Measurements from ENCODE around the gene AFMID. TPM values are rescaled to one million over a fixed set of nuclear protein-coding genes. Genes with fewer than 3 reads are reported as not detected.
A peak's percentile ranks its signal among the peaks of the same experiment; 100 is the strongest.

Gene AFMID
- polyA plus RNA-seq, 1 donor from 2014 or later, result 21.3 TPM

GRCh38 chr17:78182504-78182903, 4.7 kb upstream of the AFMID start:
- H3K27ac Mint-ChIP-seq, result peak overlapping the region in 2 of 3 donors; percentile 57 to 90

GRCh38 chr17:78183916-78184315, 3.2 kb upstream of the AFMID start:
- peak overlapping the region in 1 of 4 donors; percentile 24 for H3K4me3 Mint-ChIP-seq
- no peaks in the 10 kb centered on the region for H3K9me3 Mint-ChIP-seq
- peak overlapping the region in 1 of 3 donors; percentile 72 for H3K27ac Mint-ChIP-seq
- H3K4me1 Mint-ChIP-seq, result peaks cover 18 to 35% (median 27%) of the 10 kb centered on the region in 3 donors
- no peaks in the 10 kb centered on the region for H3K27me3 Mint-ChIP-seq
- H3K36me3 Mint-ChIP-seq, result peaks cover 2% of the 10 kb centered on the region

More at GRCh38 chr17:78182504-78182903, 4.7 kb upstream of the AFMID start:
- H3K4me1 Mint-ChIP-seq, result peaks cover 13 to 28% (median 21%) of the 10 kb centered on the region in 3 donors
- no peaks in the 10 kb centered on the region for H3K9me3 Mint-ChIP-seq
- H3K4me3 Mint-ChIP-seq, result no peak overlapping the region
- no peaks in the 10 kb centered on the region for H3K27me3 Mint-ChIP-seq
- no peaks in the 10 kb centered on the region for H3K36me3 Mint-ChIP-seq

DNA sequence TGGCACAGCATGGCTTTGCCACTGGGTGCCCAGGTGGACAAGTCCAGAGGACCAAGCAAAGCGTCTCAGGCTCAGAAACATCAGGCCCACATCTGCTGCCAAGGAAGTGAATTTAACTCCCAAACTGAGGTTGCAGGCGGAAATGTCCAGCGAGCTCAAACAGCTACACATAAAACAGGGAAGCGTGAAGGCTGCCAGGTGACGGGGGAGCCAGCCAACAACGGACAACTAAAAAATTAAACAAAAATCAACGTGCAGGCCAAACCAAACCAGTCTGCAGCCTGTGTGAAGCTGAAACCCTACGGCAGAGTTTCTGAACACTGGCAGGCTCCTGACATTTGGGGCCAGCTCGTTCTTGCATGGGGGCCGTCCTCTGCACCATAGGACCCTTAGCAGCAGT, 2.8 kb upstream of the AFMID start:
- no peaks in the 10 kb centered on the region for H3K9me3 Mint-ChIP-seq
- peaks cover 18 to 35% (median 27%) of the 10 kb centered on the region in 3 donors for H3K4me1 Mint-ChIP-seq
- no peaks in the 10 kb centered on the region for H3K27me3 Mint-ChIP-seq
- peak overlapping the region in 1 of 4 donors; percentile 24 for H3K4me3 Mint-ChIP-seq
- H3K27ac Mint-ChIP-seq, result peak overlapping the region in 1 of 3 donors; percentile 72
- H3K36me3 Mint-ChIP-seq, result peaks cover 2% of the 10 kb centered on the region

- Mint-ChIP-seq H3K36me3 (peaks cover 2% of the 10 kb centered on the region), H3K9me3 (no peaks in the 10 kb centered on the region), H3K4me3 (peak overlapping the region in 2 of 4 donors; percentile 24 to 60), H3K4me1 (peaks cover 18 to 35% (median 27%) of the 10 kb centered on the region in 3 donors), H3K27ac (peak overlapping the region in 2 of 3 donors; percentile 11 to 72), H3K27me3 (no peaks in the 10 kb centered on the region)
These were observed 2.3 kb upstream of the AFMID start for GRCh38 chr17:78184868-78185267.

DNA sequence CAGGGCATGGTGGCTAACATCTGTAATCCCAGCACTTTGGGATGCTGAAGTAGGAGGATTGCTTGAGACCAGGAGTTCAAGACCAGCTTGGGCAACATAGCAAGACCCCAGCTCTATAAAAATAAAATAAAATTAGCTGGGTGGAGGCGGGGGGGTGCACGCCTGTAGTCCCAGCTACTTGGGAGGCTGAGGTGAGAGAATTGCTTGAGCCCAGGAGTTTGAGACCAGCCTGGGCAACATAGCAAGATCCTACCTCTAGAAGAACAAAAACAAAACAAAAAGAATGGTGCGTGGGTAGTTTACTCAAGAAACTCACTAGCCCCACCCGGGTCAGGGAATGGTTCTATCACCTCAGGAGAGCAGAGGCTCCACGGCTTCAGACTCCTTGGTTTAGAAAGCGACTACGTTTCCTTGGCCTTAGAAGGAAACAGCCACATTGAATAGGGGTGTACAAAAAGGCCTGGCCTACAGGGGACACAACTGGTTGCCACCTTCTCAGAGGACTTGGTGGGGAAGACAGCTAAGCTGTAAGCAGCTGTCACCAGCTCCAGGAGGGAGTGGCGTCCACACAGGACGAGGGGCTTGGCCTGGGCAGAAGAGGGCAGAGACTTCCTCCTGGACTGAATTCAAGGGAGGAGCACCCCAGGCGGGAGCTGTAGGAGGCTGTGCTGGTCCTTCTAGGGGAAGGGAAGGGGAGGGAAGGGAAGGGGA, 1.0 kb upstream of the AFMID start:
- H3K4me3 Mint-ChIP-seq, result peak overlapping the region; percentile 48 to 87 (median 75)
- H3K27me3 Mint-ChIP-seq, result no peaks in the 10 kb centered on the region
- H3K27ac Mint-ChIP-seq, result peak overlapping the region in 2 of 3 donors; percentile 8 to 64
- H3K36me3 Mint-ChIP-seq, result peaks cover 2% of the 10 kb centered on the region
- H3K4me1 Mint-ChIP-seq, result peaks cover 13 to 30% (median 25%) of the 10 kb centered on the region in 3 donors
- H3K9me3 Mint-ChIP-seq, result no peaks in the 10 kb centered on the region

GRCh38 chr17:78196716-78197115, 9.6 kb downstream of the AFMID start:
- peak overlapping the region in 1 of 4 donors; percentile 23 for H3K4me3 Mint-ChIP-seq
- H3K27me3 Mint-ChIP-seq, result no peaks in the 10 kb centered on the region
- no peaks in the 10 kb centered on the region for H3K9me3 Mint-ChIP-seq
- peaks cover 12 to 14% (median 12%) of the 10 kb centered on the region in 3 donors for H3K4me1 Mint-ChIP-seq
- peaks cover 4% of the 10 kb centered on the region for H3K36me3 Mint-ChIP-seq
- H3K27ac Mint-ChIP-seq, result peak overlapping the region in 1 of 3 donors; percentile 13

DNA sequence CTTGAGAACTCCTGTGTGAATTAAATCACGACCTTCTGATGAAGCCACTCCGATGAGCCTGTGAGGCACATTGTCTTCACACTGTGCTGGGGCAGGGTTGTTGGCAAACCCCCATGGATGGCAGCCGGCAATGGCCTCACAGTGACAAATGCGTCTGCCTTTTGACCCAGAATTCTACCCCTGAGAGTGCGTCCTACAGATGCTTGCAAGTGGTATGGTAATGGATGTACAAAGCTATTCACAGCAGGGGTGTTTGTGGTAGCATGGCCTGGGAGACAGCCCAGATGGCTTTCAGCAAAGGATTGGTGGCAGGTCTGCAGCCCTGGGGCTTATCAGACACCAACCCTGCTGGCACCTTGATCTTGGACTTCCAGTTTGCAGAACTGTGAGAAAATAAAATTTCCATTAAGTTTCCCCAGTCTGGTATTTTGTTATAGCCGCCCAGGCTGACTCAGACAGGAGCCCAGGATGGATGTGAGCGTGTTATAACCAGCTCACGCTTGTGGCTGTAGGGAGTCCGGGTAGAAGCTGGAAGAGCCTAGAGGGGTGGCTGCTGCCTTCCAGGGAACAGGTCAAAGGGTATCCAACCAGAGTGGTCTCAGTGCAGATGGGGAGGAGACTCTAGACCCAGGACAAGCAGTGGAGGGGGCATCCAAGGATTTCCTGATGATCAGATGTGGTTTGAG, 10.1 kb downstream of the AFMID start:
- peak overlapping the region in 2 of 4 donors; percentile 26 to 73 for H3K4me3 Mint-ChIP-seq
- no peaks in the 10 kb centered on the region for H3K9me3 Mint-ChIP-seq
- H3K4me1 Mint-ChIP-seq, result peaks cover 12 to 14% (median 12%) of the 10 kb centered on the region in 3 donors
- no peaks in the 10 kb centered on the region for H3K27me3 Mint-ChIP-seq
- peak overlapping the region in 1 of 3 donors; percentile 14 for H3K27ac Mint-ChIP-seq
- peaks cover 4% of the 10 kb centered on the region for H3K36me3 Mint-ChIP-seq

- Mint-ChIP-seq H3K27me3 (no peaks in the 10 kb centered on the region), H3K4me1 (peaks cover 6% of the 10 kb centered on the region in 3 donors), H3K9me3 (no peaks in the 10 kb centered on the region), H3K27ac (peak overlapping the region in 1 of 3 donors; percentile 76), H3K4me3 (no peak overlapping the region), H3K36me3 (peaks cover 7% of the 10 kb centered on the region)
These were observed 13.3 kb downstream of the AFMID start for GRCh38 chr17:78200451-78200850.

DNA sequence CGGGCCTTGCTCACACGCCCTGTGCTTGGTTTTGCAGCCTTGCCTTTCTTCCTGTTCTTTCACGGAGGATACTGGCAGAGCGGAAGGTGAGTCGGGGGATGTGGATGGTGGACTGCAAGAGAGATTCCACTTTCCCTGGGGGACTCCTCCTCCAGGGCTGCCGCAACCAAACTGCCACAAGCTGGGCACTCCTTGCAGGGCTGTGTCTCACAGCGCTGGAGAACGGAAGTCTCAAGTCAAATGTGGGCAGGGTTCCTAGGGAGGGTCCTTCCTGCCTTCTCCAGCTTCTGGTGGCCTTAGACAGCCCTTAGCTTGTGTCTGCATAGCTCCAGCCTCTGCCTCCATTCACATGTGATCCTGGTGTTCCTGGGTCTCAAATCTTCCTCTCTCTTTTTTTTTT, 15.5 kb downstream of the AFMID start:
- Mint-ChIP-seq H3K4me1 (peaks cover 6 to 9% (median 6%) of the 10 kb centered on the region in 3 donors), H3K27me3 (no peaks in the 10 kb centered on the region), H3K9me3 (no peaks in the 10 kb centered on the region), H3K4me3 (no peak overlapping the region), H3K27ac (no peak overlapping the region), H3K36me3 (peaks cover 7% of the 10 kb centered on the region)

GRCh38 chr17:78204387-78205123, 17.4 kb downstream of the AFMID start:
- Mint-ChIP-seq H3K27ac (peak overlapping the region in 1 of 3 donors; percentile 53), H3K36me3 (peaks cover 5% of the 10 kb centered on the region), H3K4me1 (peaks cover 0 to 3% (median 0%) of the 10 kb centered on the region in 3 donors), H3K27me3 (no peaks in the 10 kb centered on the region), H3K9me3 (no peaks in the 10 kb centered on the region), H3K4me3 (no peak overlapping the region)

DNA sequence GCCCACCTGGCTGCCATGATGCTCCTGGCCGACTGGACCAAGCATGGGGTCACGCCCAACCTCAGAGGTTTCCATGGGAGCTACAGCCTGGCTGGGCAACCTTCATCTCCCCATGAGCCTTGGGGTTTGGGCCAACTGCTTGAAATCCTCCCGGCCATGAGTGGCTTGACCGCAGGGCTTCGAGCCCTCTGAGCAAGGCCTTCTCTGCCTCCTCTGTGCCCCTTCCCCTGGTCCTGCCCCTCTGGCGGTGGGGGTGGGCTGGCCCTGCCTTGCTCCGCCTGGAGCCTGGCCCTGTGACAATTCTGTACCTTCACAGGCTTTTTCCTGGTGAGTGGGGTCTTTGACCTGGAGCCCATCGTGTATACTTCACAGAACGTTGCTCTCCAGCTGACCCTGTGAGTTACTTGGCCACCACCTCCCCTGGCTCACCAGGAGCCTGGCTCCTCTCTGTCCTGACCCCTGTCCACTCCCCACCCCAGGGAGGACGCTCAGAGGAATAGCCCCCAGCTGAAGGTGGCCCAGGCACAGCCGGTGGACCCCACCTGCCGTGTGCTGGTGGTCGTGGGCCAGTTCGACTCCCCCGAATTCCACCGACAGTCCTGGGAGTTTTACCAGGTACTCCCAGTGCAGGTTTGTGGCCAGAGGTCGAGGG, 18.1 kb downstream of the AFMID start:
- H3K4me3 Mint-ChIP-seq, result no peak overlapping the region
- peaks cover 5% of the 10 kb centered on the region for H3K36me3 Mint-ChIP-seq
- H3K9me3 Mint-ChIP-seq, result no peaks in the 10 kb centered on the region
- peaks cover 0 to 3% (median 0%) of the 10 kb centered on the region in 3 donors for H3K4me1 Mint-ChIP-seq
- no peak overlapping the region for H3K27ac Mint-ChIP-seq
- no peaks in the 10 kb centered on the region for H3K27me3 Mint-ChIP-seq

DNA sequence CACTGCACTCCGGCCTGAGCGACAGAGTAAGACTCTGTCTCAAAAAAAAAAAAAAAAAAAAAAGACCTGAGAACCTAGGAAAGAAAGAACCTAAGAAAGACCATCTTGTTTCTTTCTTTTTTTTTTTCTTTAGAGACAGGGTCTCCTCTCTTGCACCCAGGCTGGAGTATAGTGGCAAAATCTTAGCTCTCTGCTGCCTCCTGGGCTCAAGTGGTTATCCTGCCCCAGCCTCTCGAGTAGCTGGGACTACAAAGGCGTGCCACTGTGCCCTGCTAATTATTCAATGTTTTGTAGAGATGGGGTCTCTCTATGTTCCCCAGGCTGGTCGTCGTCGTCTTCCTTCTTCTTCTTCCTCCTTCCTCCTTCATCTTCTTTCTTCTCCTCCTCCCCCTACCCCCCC, 19.1 kb downstream of the AFMID start:
- Mint-ChIP-seq H3K9me3 (no peaks in the 10 kb centered on the region), H3K36me3 (peaks cover 5% of the 10 kb centered on the region), H3K27me3 (no peaks in the 10 kb centered on the region), H3K27ac (peak overlapping the region in 1 of 3 donors; percentile 86), H3K4me1 (peaks cover 0 to 3% (median 0%) of the 10 kb centered on the region in 3 donors), H3K4me3 (no peak overlapping the region)

- peaks cover 0 to 3% (median 0%) of the 10 kb centered on the region in 3 donors for H3K4me1 Mint-ChIP-seq
- H3K27ac Mint-ChIP-seq, result no peak overlapping the region
- no peaks in the 10 kb centered on the region for H3K9me3 Mint-ChIP-seq
- H3K4me3 Mint-ChIP-seq, result no peak overlapping the region
- H3K27me3 Mint-ChIP-seq, result no peaks in the 10 kb centered on the region
- peaks cover 5% of the 10 kb centered on the region for H3K36me3 Mint-ChIP-seq
These were observed 21.3 kb downstream of the AFMID start for GRCh38 chr17:78208486-78208885.

- no peaks in the 10 kb centered on the region for H3K27me3 Mint-ChIP-seq
These were observed 22.9 kb downstream of the AFMID start for GRCh38 chr17:78210111-78210510.

More at GRCh38 chr17:78210111-78210510, 22.9 kb downstream of the AFMID start:
- peaks cover 2% of the 10 kb centered on the region for H3K36me3 Mint-ChIP-seq
- H3K27ac Mint-ChIP-seq, result no peak overlapping the region
- H3K4me1 Mint-ChIP-seq, result peaks cover 0 to 6% (median 5%) of the 10 kb centered on the region in 3 donors
- no peak overlapping the region for H3K4me3 Mint-ChIP-seq
- no peaks in the 10 kb centered on the region for H3K9me3 Mint-ChIP-seq
